Fibroblast of peridontal ligament (primary cell): ENCODE data around the gene MICAL3.
"Not testable (repeated sequence)": the region's sequence is repeated elsewhere in the genome, so short reads cannot be mapped to it uniquely, and the experiment has no call there.

Experiments used
- DNase-seq: peaks from one replicate; pipeline ENCODE4 v3.0.0-alpha.2; 2010; ENCODE audit errors: extremely low read depth

The MICAL3 gene

DNA sequence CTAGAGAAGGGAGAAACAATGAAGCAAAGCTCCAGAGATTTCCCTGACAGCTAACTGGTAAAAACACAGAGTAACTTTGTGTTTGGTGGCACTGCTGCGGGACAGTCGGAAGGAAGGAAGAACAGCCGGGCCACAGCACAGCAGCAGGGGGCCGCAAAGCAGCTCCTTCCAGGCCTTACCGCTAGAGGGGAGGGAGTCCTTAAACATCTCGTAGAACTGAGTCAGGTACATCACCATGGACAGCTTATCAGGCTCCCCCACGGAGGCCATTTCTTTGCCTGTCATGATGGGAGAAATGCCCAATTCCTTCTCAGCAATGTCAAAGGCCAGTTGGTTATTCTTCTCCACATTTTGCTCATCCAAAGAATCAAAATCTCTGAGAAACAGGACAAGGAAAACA is 135.5 kb downstream of the MICAL3 start:
- DNase-seq: no peak

- no peak for DNase-seq
These were observed 135.9 kb downstream of the MICAL3 start for GRCh38 chr22:17888439-17888838.

DNA sequence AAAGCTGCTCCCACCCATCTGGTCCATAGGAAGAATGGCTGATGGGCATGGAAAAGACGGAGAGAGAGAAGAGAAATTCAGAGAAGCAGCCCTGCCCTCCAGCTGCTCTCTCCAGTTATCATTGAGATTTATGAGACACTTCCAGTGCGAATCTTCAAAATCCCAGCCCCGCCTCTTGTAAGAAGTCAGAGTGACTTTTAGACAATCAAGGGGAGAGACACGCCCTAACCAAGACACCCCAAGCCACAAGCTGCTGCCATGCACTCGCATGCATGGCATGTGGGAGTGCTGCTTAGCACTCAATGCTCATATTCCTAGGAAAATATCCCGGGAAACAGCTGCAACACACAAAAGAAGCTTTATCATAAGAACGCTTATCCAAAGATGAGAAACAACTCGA is 139.5 kb downstream of the MICAL3 start:
- no peak for DNase-seq

GRCh38 chr22:17884084-17884483 is 140.3 kb downstream of the MICAL3 start:
- DNase-seq: no peak

- DNase-seq: no peak
These were observed 141.0 kb downstream of the MICAL3 start for GRCh38 chr22:17883356-17883755.

DNA sequence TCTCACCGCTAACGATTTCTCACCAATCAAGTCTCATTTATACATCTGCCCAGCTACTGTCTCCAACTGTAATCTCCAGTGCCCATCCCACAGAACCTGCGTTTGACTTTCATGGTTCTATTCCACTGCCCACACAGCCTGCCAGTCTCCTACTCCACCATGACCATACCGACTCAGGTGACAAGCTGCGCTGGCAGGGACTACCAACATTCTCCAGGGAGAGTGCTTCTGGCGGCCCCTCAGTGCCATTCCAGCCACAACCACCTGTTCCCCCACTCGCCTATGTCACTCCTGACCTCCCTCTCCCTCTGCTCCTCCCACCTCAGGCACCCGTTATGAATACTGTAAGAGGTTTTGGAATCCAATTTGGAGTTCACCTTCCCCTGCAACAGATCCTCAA is 141.6 kb downstream of the MICAL3 start:
- DNase-seq: no peak

- DNase-seq: no peak
These were observed 142.2 kb downstream of the MICAL3 start for GRCh38 chr22:17882162-17882561.

- DNase-seq: no peak
These were observed 143.0 kb downstream of the MICAL3 start for GRCh38 chr22:17881366-17881765.

DNA sequence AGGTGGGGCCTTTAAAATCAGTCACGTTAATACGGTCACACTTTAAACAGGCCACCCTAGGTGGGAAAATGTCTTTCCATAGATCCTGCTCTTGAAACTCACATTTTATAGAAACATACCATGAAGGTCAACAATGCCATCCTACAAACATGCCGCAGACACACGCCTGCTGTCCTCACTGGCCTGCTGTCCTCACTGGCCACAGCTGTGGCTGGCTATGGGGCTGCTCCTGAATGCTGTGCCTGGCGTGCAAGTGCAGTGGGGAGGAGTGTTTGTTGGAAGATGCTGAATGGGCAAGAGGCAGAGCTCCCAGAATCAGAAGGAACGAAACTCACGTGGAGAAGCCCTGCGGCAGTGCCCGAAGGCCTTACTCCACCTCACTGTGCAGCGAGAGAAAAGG is 143.9 kb downstream of the MICAL3 start:
- no peak for DNase-seq

- no peak for DNase-seq
These were observed 144.3 kb downstream of the MICAL3 start for GRCh38 chr22:17880020-17880419.

GRCh38 chr22:17878941-17879340 is 145.4 kb downstream of the MICAL3 start:
- DNase-seq: no peak

GRCh38 chr22:17878186-17878694 is 146.1 kb downstream of the MICAL3 start:
- DNase-seq: no peak

DNA sequence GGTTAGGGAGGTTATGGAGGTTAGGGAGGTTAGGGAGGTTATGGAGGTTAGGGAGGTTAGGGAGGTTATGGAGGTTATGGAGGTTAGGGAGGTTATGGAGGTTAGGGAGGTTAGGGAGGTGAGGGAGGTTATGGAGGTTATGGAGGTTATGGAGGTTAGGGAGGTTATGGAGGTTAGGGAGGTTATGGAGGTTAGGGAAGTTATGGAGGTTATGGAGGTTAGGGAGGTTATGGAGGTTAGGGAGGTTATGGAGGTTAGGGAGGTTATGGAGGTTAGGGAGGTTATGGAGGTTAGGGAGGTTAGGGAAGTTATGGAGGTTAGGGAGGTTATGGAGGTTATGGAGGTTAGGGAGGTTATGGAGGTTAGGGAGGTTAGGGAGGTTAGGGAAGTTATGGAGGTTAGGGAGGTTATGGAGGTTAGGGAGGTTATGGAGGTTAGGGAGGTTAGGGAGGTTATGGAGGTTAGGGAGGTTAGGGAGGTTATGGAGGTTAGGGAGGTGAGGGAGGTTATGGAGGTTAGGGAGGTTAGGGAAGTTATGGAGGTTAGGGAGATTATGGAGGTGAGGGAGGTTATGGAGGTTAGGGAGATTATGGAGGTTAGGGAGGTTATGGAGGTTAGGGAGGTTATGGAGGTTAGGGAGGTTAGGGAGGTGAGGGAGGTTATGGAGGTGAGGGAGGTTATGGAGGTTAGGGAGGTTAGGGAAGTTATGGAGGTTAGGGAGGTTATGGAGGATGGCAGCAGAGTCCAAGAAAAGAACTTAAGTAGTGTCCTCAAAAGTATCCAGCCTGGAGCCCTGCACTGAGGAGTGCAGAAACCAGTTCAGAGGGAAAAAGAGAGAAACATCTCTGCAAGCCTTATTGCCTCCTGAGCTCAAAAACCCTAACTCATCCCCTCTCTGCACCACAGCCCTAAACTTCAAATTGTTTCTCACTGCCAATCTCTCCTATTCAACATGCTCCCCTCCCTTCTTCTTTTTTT is 147.2 kb downstream of the MICAL3 start:
- not testable (repeated sequence) for DNase-seq

GRCh38 chr22:17876306-17876831 is 148.0 kb downstream of the MICAL3 start:
- no peak for DNase-seq

GRCh38 chr22:17875631-17876030 is 148.7 kb downstream of the MICAL3 start:
- DNase-seq: no peak

- no peak for DNase-seq
These were observed 149.2 kb downstream of the MICAL3 start for GRCh38 chr22:17875156-17875555.

DNA sequence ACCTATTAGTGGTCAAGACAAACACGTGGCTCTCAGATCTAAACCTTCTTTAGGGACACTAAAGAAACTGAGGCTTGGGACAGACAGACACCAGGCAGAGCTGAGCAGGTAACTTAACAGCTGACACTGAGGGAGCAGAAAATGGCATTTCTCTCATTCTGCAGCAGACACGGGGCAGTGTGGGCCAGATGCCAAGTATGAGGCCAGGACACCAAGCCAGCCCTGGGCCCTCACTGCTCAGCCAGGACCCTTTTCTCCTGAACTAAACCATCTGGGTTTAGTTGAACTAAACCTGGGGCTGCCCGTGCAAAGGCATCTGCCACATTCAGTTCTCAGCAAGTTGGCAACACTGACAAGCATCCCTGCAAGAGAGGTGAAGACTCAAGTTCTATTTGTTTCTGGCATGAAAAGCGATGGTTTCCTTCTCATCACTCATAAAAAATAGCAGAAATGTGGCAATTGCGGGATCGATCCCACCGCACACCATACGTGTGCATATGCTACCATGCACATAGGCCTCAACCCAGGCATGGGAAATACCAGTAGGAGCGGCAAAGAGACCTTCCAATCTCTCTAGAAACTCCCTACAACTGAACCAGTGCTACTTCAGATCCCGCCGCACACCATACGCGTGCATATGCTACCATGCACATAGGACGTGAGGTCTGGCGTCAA is 150.0 kb downstream of the MICAL3 start:
- no peak for DNase-seq

DNA sequence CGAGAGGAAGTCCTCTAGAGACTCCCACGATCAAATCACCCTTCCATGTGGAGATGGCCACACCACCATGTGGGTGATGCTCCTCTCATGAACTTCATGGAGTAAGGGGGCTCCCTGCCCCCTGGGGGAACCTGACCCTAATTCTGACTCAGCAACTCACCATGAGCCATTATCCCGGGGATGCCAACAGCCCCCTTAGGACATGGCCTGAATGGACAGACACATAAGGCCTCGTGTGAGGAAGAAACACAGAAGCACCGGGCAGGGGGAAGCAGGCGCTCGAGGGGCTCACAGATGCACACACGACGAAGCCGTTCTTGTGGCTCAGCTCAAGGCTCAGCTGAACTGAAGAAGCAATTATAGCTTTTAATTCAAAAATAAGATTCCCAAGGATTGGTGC is 150.6 kb downstream of the MICAL3 start:
- no peak for DNase-seq

- DNase-seq: no peak
These were observed 151.2 kb downstream of the MICAL3 start for GRCh38 chr22:17873116-17873515.

GRCh38 chr22:17872471-17872870 is 151.9 kb downstream of the MICAL3 start:
- DNase-seq: no peak

DNA sequence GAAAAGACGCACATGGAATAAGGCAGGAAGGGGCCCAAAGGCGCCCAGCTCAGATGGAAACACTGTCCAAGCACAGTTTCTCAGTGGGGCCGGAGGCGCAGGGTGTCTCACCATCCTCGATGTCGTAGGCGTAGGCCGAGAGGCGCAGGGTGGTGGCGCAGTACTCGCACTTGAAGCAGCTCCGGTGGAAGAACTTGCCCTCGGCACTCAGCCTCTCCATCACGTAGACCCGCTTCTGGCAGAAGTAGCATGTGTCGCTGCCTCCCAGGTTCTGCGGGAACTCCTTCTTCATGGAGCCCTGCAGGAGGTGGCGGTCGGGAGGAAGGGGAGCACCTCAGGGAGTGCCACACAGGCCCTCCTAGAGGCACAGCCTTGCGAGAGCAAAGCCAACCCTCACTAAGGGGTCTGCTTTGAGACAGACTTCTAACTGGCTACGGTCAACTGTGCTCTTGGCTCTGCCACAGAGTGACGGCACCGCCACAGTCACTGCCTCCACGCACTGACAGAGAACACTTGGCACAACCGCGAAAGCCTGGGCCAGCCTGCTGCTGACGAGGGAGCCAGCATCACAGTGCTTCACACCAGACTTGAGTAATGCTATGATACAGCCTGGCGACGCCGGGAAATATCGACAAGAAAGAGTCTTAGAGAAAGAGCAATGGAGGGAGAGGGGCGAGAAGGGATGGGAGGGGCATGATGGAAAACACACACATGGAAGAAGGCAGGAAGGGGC is 152.5 kb downstream of the MICAL3 start:
- no peak for DNase-seq

- DNase-seq: no peak
These were observed 154.0 kb downstream of the MICAL3 start for GRCh38 chr22:17870407-17870806.
